ENCODE results near the gene ELOVL3. TPM values are rescaled to one million over a fixed set of nuclear protein-coding genes. Genes with fewer than 3 reads are reported as not detected.

The ELOVL3 gene
- total RNA-seq, 2 donors from 2014 or later, result 0.39 TPM; not detected in 1

DNA sequence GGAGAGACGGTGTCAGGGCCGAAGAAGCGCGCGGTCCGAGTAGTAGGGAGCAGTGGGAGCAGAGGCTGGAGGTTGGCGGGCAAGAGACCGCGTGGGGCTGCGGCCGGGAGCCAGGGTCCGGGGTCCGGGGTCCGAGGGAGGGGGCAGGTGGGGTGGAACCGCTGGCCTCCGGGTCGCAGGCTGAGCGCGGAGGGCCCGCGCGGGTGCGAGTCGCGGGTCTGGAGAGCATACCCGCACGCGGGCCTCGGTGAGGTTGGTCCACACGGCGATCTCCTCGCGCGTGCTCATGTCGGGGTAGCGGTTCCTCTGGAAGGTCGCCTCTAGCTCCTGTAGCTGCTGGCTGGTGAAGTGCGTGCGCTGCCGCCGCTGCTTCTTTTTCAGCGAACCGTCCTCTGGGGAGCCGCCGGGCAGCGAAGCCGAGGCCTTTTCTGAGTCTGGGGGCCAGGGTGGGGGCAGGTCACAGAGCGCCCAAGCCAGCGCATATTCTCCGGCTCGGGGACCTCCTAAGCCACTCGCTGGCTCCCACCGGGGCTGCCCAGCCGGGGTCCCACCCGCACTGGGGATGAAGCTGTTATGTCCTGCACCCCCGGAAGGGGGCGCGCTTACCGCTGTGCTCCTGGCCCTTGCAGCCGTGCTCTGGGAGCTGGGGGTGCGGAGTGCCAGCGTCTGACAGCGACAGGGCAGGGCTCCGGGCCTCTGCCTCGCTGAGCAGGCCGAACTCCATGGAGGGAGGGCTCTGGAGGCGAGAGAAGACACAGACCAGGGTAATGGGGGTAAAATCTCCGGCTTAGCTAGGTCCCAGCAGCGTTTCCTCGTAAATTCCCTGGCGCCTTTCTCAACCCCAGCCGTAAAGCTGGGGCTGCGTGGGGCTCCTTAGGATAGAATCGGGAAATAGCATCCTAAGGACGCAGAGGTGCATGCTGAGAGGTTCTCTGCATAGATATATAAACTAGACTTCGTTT is 5.5 kb downstream of the ELOVL3 start:
- TF ChIP-seq, protein P1, sequence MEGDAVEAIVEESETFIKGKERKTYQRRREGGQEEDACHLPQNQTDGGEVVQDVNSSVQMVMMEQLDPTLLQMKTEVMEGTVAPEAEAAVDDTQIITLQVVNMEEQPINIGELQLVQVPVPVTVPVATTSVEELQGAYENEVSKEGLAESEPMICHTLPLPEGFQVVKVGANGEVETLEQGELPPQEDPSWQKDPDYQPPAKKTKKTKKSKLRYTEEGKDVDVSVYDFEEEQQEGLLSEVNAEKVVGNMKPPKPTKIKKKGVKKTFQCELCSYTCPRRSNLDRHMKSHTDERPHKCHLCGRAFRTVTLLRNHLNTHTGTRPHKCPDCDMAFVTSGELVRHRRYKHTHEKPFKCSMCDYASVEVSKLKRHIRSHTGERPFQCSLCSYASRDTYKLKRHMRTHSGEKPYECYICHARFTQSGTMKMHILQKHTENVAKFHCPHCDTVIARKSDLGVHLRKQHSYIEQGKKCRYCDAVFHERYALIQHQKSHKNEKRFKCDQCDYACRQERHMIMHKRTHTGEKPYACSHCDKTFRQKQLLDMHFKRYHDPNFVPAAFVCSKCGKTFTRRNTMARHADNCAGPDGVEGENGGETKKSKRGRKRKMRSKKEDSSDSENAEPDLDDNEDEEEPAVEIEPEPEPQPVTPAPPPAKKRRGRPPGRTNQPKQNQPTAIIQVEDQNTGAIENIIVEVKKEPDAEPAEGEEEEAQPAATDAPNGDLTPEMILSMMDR (IDR thresholded peaks at IDR 0.05), result peak; percentile 48 to 80
- no peak for DNase-seq (ENCODE audit: low spot score)

DNA sequence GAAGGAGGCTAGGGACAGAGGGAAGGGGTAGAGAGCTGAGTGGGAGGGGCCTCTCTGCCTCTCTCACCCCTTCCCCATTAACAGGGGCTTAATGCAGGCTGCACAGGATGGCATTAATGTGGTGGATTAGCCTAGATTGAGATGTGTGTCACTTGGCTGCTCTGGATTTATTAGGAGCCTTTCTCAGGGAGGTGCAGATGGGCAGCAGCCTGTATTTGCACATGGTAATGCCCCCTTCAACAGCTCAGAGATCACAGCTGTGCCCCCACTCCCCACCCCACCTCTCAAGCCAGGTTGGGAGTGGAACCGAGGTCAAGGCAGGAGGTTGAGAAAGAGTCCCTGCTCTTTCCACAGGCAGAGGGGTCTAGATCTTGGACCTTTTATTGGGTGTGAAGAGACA is 7.9 kb downstream of the ELOVL3 start:
- Histone ChIP-seq H3K27ac (no peak overlapping the region), H3K27me3 (peaks cover 4 to 9% of the 10 kb centered on the region in 2 donors), H3K36me3 (no peaks in the 10 kb centered on the region), H3K4me3 (no peak overlapping the region), H3K4me1 (peaks cover 0 to 24% of the 10 kb centered on the region in 2 donors), H3K9me3 (no peaks in the 10 kb centered on the region)
- TF ChIP-seq, protein P1 (IDR thresholded peaks at IDR 0.05), result no peak
- DNase-seq (ENCODE audit: low spot score), result no peak

More for the DNA sequence above, 5.5 kb downstream of the ELOVL3 start:
- Histone ChIP-seq H3K4me1 (peaks cover 0 to 26% of the 10 kb centered on the region in 2 donors), H3K4me3 (peak overlapping the region; percentile 21 to 52), H3K9me3 (no peaks in the 10 kb centered on the region), H3K27me3 (peaks cover 4 to 9% of the 10 kb centered on the region in 2 donors), H3K36me3 (no peaks in the 10 kb centered on the region), H3K27ac (no peak overlapping the region)

DNA sequence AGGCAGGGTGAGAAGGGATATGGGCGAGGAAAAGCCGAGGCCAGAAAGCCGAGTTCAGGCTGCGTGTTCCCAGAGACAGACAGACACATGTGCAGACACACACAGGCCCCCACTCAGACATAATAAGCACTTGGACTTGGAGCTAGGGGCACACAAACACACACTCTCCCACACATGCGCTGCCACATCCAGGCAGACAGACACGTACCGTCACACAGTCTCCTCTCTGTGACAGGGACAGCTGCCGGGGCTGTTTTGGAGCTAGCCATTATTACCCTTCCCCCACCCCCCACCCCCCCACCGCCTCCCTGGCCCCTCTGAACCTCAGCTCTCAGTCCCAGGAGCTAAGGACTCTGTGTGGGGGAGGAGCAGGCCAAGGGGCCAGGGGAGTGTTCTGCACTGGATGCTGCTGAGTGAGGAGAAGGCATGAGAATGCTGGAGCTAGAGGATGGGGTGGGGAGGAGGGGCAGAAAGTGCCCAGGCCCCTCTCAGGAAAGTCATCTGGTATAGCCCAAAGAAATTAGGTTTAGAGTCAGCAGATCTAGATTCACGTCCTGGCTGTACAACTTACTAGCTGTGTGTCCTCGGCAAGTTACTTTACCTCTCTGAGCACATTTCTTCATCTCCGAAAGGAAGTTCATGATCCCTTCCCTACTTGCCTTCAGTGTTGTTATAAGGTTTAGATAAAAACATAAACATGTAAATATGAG is 8.9 kb downstream of the ELOVL3 start:
- Histone ChIP-seq H3K4me1 (peaks cover 0 to 19% of the 10 kb centered on the region in 2 donors), H3K27me3 (peaks cover 4 to 9% of the 10 kb centered on the region in 2 donors), H3K4me3 (no peak overlapping the region), H3K36me3 (no peaks in the 10 kb centered on the region), H3K9me3 (no peaks in the 10 kb centered on the region), H3K27ac (no peak overlapping the region)
- TF ChIP-seq, protein P1 (IDR thresholded peaks at IDR 0.05), result no peak
- DNase-seq (ENCODE audit: low spot score), result no peak

DNA sequence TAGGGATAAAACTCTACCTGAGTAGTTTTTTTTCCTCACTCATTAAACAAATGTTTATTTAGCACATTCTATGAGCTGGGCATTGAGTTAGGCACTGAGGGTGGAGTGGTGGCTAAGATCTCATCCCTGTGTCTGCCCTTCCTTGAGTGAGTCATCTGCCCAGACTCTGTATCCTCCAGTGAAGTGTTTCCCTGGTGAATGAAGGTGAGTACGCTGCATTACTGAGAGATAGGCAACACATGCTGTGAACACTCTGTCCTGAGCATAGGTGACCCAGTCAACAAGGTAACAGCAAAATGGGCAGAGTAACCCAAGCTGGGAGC is 9.5 kb downstream of the ELOVL3 start:
- Histone ChIP-seq H3K36me3 (no peaks in the 10 kb centered on the region), H3K27me3 (peaks cover 4 to 9% of the 10 kb centered on the region in 2 donors), H3K4me1 (peaks cover 0 to 18% of the 10 kb centered on the region in 2 donors), H3K4me3 (no peak overlapping the region), H3K9me3 (no peaks in the 10 kb centered on the region), H3K27ac (no peak overlapping the region)
- no peak for DNase-seq (ENCODE audit: low spot score)
- TF ChIP-seq, protein P1 (IDR thresholded peaks at IDR 0.05), result no peak

DNA sequence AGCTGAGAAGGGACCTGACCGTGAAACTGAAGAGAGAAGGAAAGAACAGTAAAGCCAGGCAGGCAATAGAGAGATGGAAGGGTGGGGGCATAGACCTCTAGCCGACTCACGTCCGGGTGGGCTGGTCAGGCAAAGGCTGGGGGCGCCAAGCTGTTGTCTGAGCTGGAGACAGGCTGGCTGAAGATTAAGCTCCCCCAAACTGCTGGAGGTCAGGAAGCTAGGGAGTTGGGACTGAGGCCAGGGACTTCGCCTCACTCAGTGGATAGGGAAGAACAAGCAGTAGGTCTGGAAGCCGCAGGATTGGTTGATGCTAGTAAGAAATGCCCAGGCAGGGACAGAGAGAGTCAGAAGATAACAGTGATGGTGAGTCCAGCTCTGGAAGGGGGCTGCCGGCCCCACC is 9.9 kb downstream of the ELOVL3 start:
- no peak for DNase-seq (ENCODE audit: low spot score)
- H3K27me3 ChIP-seq, result peaks cover 1 to 4% of the 10 kb centered on the region in 2 donors
- H3K4me3 ChIP-seq, result no peak overlapping the region
- no peak overlapping the region for H3K27ac ChIP-seq
- TF ChIP-seq, protein P1 (IDR thresholded peaks at IDR 0.05), result no peak
- peaks cover 0 to 18% of the 10 kb centered on the region in 2 donors for H3K4me1 ChIP-seq
- H3K36me3 ChIP-seq, result no peaks in the 10 kb centered on the region
- H3K9me3 ChIP-seq, result no peaks in the 10 kb centered on the region
